Measurements from ENCODE around the gene SIK3. TPM values are rescaled to one million over a fixed set of nuclear protein-coding genes. Genes with fewer than 3 reads are reported as not detected.

The SIK3 gene
- total and polyA plus RNA-seq, 2 donors (not counting 3 experiments of a cell fraction or from before 2014, with no cell fraction given) = 10.3 to 21.3 TPM

- H2AFZ ChIP-seq (ENCODE audit: low read depth, low read length) = no peak overlapping the region
- CTCF ChIA-PET = interaction anchor here (1.2 to 4.8 kb wide), 3 partner anchors 34 to 309 kb away, joined by 3 to 38 read pairs (median 7); partner anchors contain the start of gene APOA5
Observed at GRCh38 chr11:117099696-117100095, 1.5 kb upstream of the SIK3 start.

More at GRCh38 chr11:117099696-117100095, 1.5 kb upstream of the SIK3 start:
- no peaks in the 10 kb centered on the region for H4K20me1 ChIP-seq (replicated peaks; ENCODE audit: control insufficient read depth, extremely low read depth, insufficient read depth, low read length)
- H3K27me3 ChIP-seq (ENCODE audit: control insufficient read depth in 2 of 2, insufficient read depth in 2 of 2, low read length in 2 of 2) = no peaks in the 10 kb centered on the region
- no peak overlapping the region for H3K4me2 ChIP-seq (ENCODE audit: insufficient read depth, low read length)
- FAIRE-seq (no peak), DNase-seq (ENCODE audit: low read depth, low spot score) (no peak)
- POLR2A ChIA-PET = no interaction called here
- H3K4me1 ChIP-seq (ENCODE audit: control insufficient read depth, extremely low read depth, insufficient read depth, low read length) = peaks cover 17% of the 10 kb centered on the region
- peaks cover 15% of the 10 kb centered on the region for H3K79me2 ChIP-seq (ENCODE audit: control insufficient read depth, insufficient read depth, low read length)
- H3K9ac ChIP-seq (replicated peaks; ENCODE audit: extremely low read depth, insufficient read depth, low read length) = no peak overlapping the region
- intact Hi-C loops (cut with micrococcal nuclease) (loop anchor here (1.0 to 5.0 kb wide), 4 partner anchors 41 to 219 kb away; no protein-coding TSS in a partner anchor), dilution Hi-C loops (cut with MboI; ENCODE audit: extremely low pct_ligation_motif_present, low sequenced_read_pairs) (no loop called here)
- no peak overlapping the region for H3K27ac ChIP-seq (ENCODE audit: insufficient read depth, low read depth, low read length)
- H3K9me1 ChIP-seq (replicated peaks; ENCODE audit: control insufficient read depth, extremely low read depth, insufficient read depth, low read length) = no peaks in the 10 kb centered on the region
- BruUV-seq (replicated peaks) = no TSS peak
- H3K36me3 ChIP-seq (ENCODE audit: control insufficient read depth in 2 of 2, extremely low read depth in 1 of 2, insufficient read depth in 2 of 2, low read length in 2 of 2) = no peaks in the 10 kb centered on the region
- H3K9me3 ChIP-seq (replicated peaks; ENCODE audit: control insufficient read depth, insufficient read depth, low read length) = no peaks in the 10 kb centered on the region
- TF ChIP-seq CTCF (IDR thresholded peaks at IDR 0.05; ENCODE audit: extremely low read depth in 1 of 2, insufficient read depth in 1 of 2, low read depth in 1 of 2, low read length in 2 of 2) = no peak
- no peak for TF ChIP-seq MYC (IDR thresholded peaks at IDR 0.05; ENCODE audit: low read depth, low read length)
- no peak for TF ChIP-seq MAX (IDR thresholded peaks at IDR 0.05; ENCODE audit: insufficient read depth, insufficient read length)
- TF ChIP-seq POLR2A (IDR thresholded peaks at IDR 0.05; ENCODE audit: low read depth, low read length) = no peak
- TF ChIP-seq FOS (IDR thresholded peaks at IDR 0.05; ENCODE audit: borderline replicate concordance, insufficient read depth, low read length) = no peak
- TF ChIP-seq JUN (IDR thresholded peaks at IDR 0.05; ENCODE audit: borderline replicate concordance, insufficient read depth, insufficient read length, low read depth) = no peak
- no peak for TF ChIP-seq GATA2 (IDR thresholded peaks at IDR 0.05; ENCODE audit: insufficient read depth, insufficient read length, low read depth, low read length)
- TF ChIP-seq EZH2 (IDR thresholded peaks at IDR 0.05; ENCODE audit: borderline replicate concordance, low read depth, low read length, severe bottlenecking) = no peak
- no peak for TF ChIP-seq POLR2AphosphoS5 (IDR thresholded peaks at IDR 0.05; ENCODE audit: insufficient read depth, low read depth, low read length)
- no peak overlapping the region for H3K4me3 ChIP-seq (replicated peaks in 1 of 3; ENCODE audit: insufficient read depth in 1 of 3, low read depth in 1 of 3, low read length in 3 of 3)

Measured in endothelial cell of umbilical vein (primary cell).